22Rv1 (cell line): ENCODE data around the gene IL22RA2.

Experiments
- ZFX ChIP-seq: fragments of 450-650 bp; IDR thresholded peaks from 2 replicates; pipeline ENCODE4 v1.6.1; 2017; ENCODE audit warnings: antibody characterized with exemption, borderline replicate concordance
- TF ChIP-seq, protein P1 (sequence below): fragments of 450-650 bp; IDR thresholded peaks from 2 replicates; pipeline ENCODE4 v1.5.1; 2017; ENCODE audit warnings: mild to moderate bottlenecking

DNA sequence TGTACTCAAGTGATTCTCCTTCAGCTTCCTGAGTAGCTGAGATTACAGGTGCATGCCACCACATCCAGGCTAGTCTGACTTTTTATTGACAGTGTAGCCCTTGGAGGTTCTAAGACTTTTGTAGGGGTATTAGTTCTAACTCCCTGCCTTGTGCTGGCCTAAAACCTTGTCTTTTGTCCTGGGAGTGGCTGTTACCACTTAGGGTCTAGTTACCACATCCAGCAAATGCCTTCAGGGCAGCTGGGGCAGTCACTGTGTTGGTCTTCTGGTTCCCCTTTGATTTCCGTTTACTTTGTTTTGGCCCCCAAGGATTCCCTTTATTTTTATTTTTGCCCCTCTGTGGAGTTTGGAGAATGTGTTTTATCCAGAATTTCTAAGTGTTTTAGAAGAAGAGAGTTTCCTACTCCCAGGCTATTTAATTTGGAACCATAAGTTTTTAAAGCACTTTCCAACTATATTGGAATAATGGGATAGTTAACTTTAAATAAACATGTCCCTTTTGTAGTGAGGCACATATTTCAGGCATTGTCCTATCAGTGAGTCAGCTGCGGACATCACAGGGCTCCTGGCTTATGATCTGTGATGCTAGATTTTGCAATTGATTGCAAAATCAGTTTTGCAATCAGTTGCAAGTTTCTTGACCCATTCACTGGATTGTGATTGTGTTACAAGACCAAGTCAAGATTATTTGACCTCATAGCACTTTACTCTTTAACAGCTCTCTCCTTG is 25.0 kb downstream of the IL22RA2 start:
- TF ChIP-seq, protein P1, sequence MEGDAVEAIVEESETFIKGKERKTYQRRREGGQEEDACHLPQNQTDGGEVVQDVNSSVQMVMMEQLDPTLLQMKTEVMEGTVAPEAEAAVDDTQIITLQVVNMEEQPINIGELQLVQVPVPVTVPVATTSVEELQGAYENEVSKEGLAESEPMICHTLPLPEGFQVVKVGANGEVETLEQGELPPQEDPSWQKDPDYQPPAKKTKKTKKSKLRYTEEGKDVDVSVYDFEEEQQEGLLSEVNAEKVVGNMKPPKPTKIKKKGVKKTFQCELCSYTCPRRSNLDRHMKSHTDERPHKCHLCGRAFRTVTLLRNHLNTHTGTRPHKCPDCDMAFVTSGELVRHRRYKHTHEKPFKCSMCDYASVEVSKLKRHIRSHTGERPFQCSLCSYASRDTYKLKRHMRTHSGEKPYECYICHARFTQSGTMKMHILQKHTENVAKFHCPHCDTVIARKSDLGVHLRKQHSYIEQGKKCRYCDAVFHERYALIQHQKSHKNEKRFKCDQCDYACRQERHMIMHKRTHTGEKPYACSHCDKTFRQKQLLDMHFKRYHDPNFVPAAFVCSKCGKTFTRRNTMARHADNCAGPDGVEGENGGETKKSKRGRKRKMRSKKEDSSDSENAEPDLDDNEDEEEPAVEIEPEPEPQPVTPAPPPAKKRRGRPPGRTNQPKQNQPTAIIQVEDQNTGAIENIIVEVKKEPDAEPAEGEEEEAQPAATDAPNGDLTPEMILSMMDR: no peak
- no peak for TF ChIP-seq ZFX
